Measurements from ENCODE around the gene C2.

The C2 gene

GRCh38 chr6:31915351-31915750, 12.2 kb upstream of the C2 start:
- Histone ChIP-seq H3K4me3 (ENCODE audit: insufficient read length, low read depth) (no peak overlapping the region), H3K27me3 (ENCODE audit: insufficient read depth, insufficient read length) (no peaks in the 10 kb centered on the region), H3K9ac (ENCODE audit: insufficient read length, low read depth) (no peak overlapping the region), H3K36me3 (ENCODE audit: insufficient read depth, insufficient read length, low read length) (no peaks in the 10 kb centered on the region), H3K4me1 (ENCODE audit: insufficient read depth, insufficient read length) (no peaks in the 10 kb centered on the region), H3K9me3 (ENCODE audit: insufficient read depth, low read length) (no peaks in the 10 kb centered on the region)
- no peak for DNase-seq (ENCODE audit: low read depth, low spot score)
- TF ChIP-seq YY1 (IDR thresholded peaks at IDR 0.05; ENCODE audit: insufficient read depth, insufficient read length), result no peak
- no peak for TF ChIP-seq ZNF274 (IDR thresholded peaks at IDR 0.05; ENCODE audit: low read depth, low read length)

DNA sequence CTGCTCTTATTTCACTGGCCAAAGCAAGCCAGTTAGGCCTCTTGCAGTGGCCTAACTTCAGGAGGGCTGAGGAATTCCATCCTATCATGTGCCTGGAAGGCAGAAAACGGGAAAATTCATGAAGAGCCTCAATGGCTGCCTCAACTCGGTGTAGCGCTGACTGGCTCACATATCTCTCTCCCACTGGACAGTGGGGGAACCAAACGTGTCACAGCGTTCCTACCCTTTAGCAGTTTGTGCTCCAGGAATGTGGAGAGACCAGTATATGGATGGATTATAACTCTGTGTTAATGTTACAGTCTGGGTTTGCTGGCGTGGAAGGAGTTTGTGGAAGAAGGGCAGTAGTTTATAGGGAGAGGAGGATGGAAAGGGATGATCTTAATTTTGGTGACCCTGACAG, 11.8 kb upstream of the C2 start:
- H3K27me3 ChIP-seq (ENCODE audit: insufficient read depth, insufficient read length), result no peaks in the 10 kb centered on the region
- H3K4me1 ChIP-seq (ENCODE audit: insufficient read depth, insufficient read length), result no peaks in the 10 kb centered on the region
- no peak overlapping the region for H3K4me3 ChIP-seq (ENCODE audit: insufficient read length, low read depth)
- H3K9me3 ChIP-seq (ENCODE audit: insufficient read depth, low read length), result no peaks in the 10 kb centered on the region
- TF ChIP-seq YY1 (IDR thresholded peaks at IDR 0.05; ENCODE audit: insufficient read depth, insufficient read length) (no peak), ZNF274 (IDR thresholded peaks at IDR 0.05; ENCODE audit: low read depth, low read length) (no peak), SUZ12 (IDR thresholded peaks at IDR 0.05; ENCODE audit: extremely low read depth, insufficient read depth, insufficient read length) (no peak)
- H3K36me3 ChIP-seq (ENCODE audit: insufficient read depth, insufficient read length, low read length), result no peaks in the 10 kb centered on the region
- H3K9ac ChIP-seq (ENCODE audit: insufficient read length, low read depth), result no peak overlapping the region
- no peak for DNase-seq (ENCODE audit: low read depth, low spot score)

GRCh38 chr6:31918069-31918720, 9.3 kb upstream of the C2 start:
- Histone ChIP-seq H3K4me3 (ENCODE audit: insufficient read length, low read depth) (no peak overlapping the region), H3K9ac (ENCODE audit: insufficient read length, low read depth) (no peak overlapping the region), H3K36me3 (ENCODE audit: insufficient read depth, insufficient read length, low read length) (no peaks in the 10 kb centered on the region), H3K4me1 (ENCODE audit: insufficient read depth, insufficient read length) (no peaks in the 10 kb centered on the region), H3K9me3 (ENCODE audit: insufficient read depth, low read length) (no peaks in the 10 kb centered on the region), H3K27me3 (ENCODE audit: insufficient read depth, insufficient read length) (no peaks in the 10 kb centered on the region)
- TF ChIP-seq SUZ12 (IDR thresholded peaks at IDR 0.05; ENCODE audit: extremely low read depth, insufficient read depth, insufficient read length) (no peak), YY1 (IDR thresholded peaks at IDR 0.05; ENCODE audit: insufficient read depth, insufficient read length) (no peak), ZNF274 (IDR thresholded peaks at IDR 0.05; ENCODE audit: low read depth, low read length) (no peak)
- no peak for DNase-seq (ENCODE audit: low read depth, low spot score)

DNA sequence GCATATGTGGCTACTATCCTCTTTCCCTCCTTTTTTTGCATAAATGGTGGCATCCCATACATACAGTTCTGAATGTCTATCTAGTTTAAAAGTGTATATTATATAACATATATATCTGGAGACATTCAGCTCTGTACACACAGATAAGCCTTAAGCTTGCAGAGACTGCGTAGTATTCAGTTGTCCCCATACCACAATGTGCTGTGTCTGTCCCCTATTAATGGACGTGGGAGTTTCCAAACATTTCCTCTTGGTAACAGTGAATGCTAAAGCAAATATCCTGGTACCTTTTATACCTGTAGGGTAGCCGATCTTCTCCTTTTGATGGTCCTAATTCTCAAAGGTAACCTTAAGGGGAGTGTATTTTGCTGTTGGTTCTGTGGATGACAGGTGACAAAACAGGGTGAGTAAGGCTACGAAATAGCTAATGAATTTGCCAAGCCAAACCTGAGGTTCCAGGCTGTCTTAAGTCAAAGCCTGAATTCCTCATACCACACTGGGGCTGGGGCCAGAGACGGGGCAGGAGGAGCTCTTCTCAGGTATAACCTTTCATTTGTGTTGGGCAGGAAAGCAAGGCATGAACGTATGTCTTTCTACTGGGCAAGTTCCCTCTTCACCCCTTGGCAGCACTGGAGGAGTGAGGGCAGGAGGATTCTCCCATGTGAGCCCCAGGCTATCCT, 7.8 kb upstream of the C2 start:
- H3K27me3 ChIP-seq (ENCODE audit: insufficient read depth, insufficient read length), result no peaks in the 10 kb centered on the region
- DNase-seq (ENCODE audit: low read depth, low spot score), result no peak
- H3K9ac ChIP-seq (ENCODE audit: insufficient read length, low read depth), result no peak overlapping the region
- no peaks in the 10 kb centered on the region for H3K36me3 ChIP-seq (ENCODE audit: insufficient read depth, insufficient read length, low read length)
- H3K9me3 ChIP-seq (ENCODE audit: insufficient read depth, low read length), result no peaks in the 10 kb centered on the region
- TF ChIP-seq ZNF274 (IDR thresholded peaks at IDR 0.05; ENCODE audit: low read depth, low read length), result no peak
- TF ChIP-seq SUZ12 (IDR thresholded peaks at IDR 0.05; ENCODE audit: extremely low read depth, insufficient read depth, insufficient read length), result no peak
- TF ChIP-seq YY1 (IDR thresholded peaks at IDR 0.05; ENCODE audit: insufficient read depth, insufficient read length), result no peak
- no peak overlapping the region for H3K4me3 ChIP-seq (ENCODE audit: insufficient read length, low read depth)
- no peaks in the 10 kb centered on the region for H3K4me1 ChIP-seq (ENCODE audit: insufficient read depth, insufficient read length)

DNA sequence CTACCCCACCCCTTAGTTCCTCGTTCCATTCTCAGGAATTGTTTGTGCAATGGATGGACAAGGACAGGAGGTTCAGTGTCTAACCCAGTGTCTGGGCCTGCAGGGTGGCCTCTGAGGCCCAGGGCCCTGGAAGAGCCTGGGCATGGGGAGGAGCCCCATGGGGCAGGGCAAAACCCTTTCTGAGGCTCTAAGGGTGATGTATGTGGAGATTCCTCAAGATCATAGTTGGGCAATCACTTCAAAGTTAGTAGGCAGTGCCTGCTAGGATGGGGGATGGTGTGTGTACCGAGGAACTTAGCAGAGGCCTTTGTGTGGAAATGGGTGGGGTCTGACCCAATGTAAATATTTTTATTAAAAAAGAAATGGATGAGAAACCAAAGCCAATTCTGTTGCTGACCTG, 6.7 kb upstream of the C2 start:
- no peaks in the 10 kb centered on the region for H3K36me3 ChIP-seq (ENCODE audit: insufficient read depth, insufficient read length, low read length)

DNA sequence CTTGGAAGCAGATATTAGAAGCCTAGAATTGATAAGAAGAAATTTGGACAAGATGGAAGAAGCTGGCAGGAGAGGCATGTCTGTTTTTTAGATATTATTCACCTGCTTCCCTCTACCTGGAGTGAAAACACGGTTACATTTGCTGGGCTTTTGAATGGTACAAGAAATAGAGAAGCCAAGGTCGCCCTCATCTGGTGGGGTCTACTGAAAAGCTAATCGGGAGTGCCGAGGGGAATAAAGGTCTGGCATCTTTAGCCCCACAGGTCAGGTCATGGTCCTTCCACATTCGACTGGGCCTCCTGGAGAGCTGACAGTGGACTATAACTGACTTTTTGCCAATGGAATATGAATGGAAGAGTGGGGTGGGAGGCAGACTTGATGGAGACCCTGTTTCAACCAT, 4.6 kb upstream of the C2 start:
- Histone ChIP-seq H3K36me3 (ENCODE audit: insufficient read depth, insufficient read length, low read length) (no peaks in the 10 kb centered on the region), H3K9ac (ENCODE audit: insufficient read length, low read depth) (no peak overlapping the region), H3K4me3 (ENCODE audit: insufficient read length, low read depth) (no peak overlapping the region), H3K9me3 (ENCODE audit: insufficient read depth, low read length) (peaks cover 6% of the 10 kb centered on the region; the same call in 1 of the 2 replicates), H3K4me1 (ENCODE audit: insufficient read depth, insufficient read length) (no peaks in the 10 kb centered on the region), H3K27me3 (ENCODE audit: insufficient read depth, insufficient read length) (no peaks in the 10 kb centered on the region)
- DNase-seq (ENCODE audit: low read depth, low spot score), result no peak
- no peak for TF ChIP-seq SUZ12 (IDR thresholded peaks at IDR 0.05; ENCODE audit: extremely low read depth, insufficient read depth, insufficient read length)
- no peak for TF ChIP-seq YY1 (IDR thresholded peaks at IDR 0.05; ENCODE audit: insufficient read depth, insufficient read length)
- TF ChIP-seq ZNF274 (IDR thresholded peaks at IDR 0.05; ENCODE audit: low read depth, low read length), result no peak

More for the DNA sequence above, 6.7 kb upstream of the C2 start:
- no peak overlapping the region for H3K9ac ChIP-seq (ENCODE audit: insufficient read length, low read depth)
- no peaks in the 10 kb centered on the region for H3K4me1 ChIP-seq (ENCODE audit: insufficient read depth, insufficient read length)
- H3K4me3 ChIP-seq (ENCODE audit: insufficient read length, low read depth), result no peak overlapping the region
- DNase-seq (ENCODE audit: low read depth, low spot score), result no peak
- TF ChIP-seq SUZ12 (IDR thresholded peaks at IDR 0.05; ENCODE audit: extremely low read depth, insufficient read depth, insufficient read length) (no peak), ZNF274 (IDR thresholded peaks at IDR 0.05; ENCODE audit: low read depth, low read length) (no peak), YY1 (IDR thresholded peaks at IDR 0.05; ENCODE audit: insufficient read depth, insufficient read length) (no peak)
- H3K27me3 ChIP-seq (ENCODE audit: insufficient read depth, insufficient read length), result no peaks in the 10 kb centered on the region
- H3K9me3 ChIP-seq (ENCODE audit: insufficient read depth, low read length), result peaks cover 3% of the 10 kb centered on the region; the same call in 1 of the 2 replicates

DNA sequence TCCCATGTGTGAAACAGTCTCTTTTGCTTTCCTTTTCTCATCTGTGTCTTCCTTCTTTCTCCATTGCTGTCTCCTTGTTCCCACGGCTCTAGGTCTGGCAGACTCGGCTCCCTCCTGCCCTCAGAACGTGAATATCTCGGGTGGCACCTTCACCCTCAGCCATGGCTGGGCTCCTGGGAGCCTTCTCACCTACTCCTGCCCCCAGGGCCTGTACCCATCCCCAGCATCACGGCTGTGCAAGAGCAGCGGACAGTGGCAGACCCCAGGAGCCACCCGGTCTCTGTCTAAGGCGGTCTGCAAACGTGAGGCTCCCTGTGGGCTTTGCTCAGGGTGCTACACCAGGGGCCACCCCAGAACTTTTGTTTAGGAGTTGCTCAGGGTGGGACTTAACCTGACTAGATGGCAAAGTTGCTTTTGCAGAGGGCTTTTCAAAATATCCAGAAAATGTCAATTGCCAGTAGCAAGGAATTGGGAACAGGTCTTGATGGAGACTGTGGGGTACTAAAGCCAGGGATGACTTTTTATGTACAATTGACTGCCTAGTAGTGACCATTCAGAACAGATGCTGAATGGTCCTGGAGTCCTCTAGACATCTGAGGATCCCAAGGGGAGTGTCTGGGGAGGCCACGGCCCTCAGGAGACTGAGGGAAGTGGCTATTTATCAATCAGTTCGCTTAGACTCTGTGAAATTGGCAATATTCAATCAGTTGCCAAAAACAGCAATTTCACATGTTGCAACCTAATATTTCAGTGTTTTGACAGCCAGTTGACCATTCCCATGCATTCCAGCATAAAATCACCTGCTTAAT, 550 bp downstream of the C2 start:
- no peak overlapping the region for H3K4me3 ChIP-seq (ENCODE audit: insufficient read length, low read depth)
- H3K9ac ChIP-seq (ENCODE audit: insufficient read length, low read depth), result no peak overlapping the region
- peaks cover 8% of the 10 kb centered on the region; the same call in 1 of the 2 replicates for H3K9me3 ChIP-seq (ENCODE audit: insufficient read depth, low read length)
- TF ChIP-seq YY1 (IDR thresholded peaks at IDR 0.05; ENCODE audit: insufficient read depth, insufficient read length), result no peak
- no peak for TF ChIP-seq SUZ12 (IDR thresholded peaks at IDR 0.05; ENCODE audit: extremely low read depth, insufficient read depth, insufficient read length)
- DNase-seq (ENCODE audit: low read depth, low spot score), result no peak
- H3K27me3 ChIP-seq (ENCODE audit: insufficient read depth, insufficient read length), result no peaks in the 10 kb centered on the region
- no peaks in the 10 kb centered on the region for H3K36me3 ChIP-seq (ENCODE audit: insufficient read depth, insufficient read length, low read length)
- H3K4me1 ChIP-seq (ENCODE audit: insufficient read depth, insufficient read length), result no peaks in the 10 kb centered on the region
